Activated effector memory CD4-positive, alpha-beta T cell treated with Interleukin-2 at 50 U/mL for 16 hours (primary cell): Measurements from ENCODE around the gene CTSH.

Source experiments
- DNase-seq: peaks from one replicate; pipeline ENCODE4 v3.0.0-alpha.2; 2020

The CTSH gene

GRCh38 chr15:78977591-78978347, 32.9 kb upstream of the CTSH start:
- DNase-seq, result no peak

DNA sequence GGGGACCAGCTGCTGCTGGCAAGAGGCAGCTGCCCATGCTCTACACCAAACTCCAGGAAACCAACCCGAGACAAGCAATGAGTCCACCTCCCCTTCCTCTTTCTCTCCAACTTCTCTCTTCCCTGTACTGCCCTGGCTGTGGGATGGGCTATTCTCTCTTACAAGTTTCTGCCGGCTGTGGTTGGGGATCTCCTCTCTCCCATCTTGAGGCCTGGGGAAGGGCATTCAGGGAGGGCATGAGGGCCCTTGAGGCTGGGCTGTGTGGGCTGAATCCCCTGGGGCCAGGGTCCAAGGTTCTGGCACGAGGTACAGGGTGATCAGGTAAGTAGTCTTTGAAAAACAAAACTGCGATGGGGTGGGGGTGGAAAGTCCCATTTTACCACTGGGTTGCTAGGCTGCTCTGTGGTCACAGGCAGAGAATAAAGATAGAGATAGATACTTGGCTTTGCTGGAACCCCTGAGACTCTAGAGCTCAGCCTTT, 32.3 kb upstream of the CTSH start:
- no peak for DNase-seq

DNA sequence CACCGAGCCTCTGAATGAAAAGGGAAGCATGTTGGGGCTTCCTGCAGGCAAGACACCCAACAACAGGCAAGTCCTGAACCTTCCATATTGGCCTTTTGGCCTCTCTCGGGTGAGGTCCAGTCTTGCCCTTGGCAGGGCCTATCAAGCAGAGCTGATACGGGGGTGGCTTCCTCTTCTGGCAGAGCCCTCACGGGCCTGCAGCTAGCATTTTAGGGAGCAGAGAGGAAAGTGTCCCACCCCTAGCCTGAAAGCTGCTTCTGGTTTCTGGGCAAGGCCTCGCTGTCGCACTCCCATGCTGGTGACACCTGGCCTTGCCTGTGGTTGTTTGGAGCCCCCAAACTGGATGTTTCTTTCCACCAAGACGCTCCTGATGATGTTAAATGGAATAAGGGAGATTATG, 31.8 kb upstream of the CTSH start:
- no peak for DNase-seq

- DNase-seq, result no peak
Measured at GRCh38 chr15:78974272-78974918, 29.5 kb upstream of the CTSH start.

- no peak for DNase-seq
Measured at GRCh38 chr15:78969687-78970349, 25.0 kb upstream of the CTSH start.

- DNase-seq, result no peak
Measured at GRCh38 chr15:78968539-78969271, 23.9 kb upstream of the CTSH start.

- no peak for DNase-seq
Measured at GRCh38 chr15:78968114-78968513, 23.3 kb upstream of the CTSH start.

DNA sequence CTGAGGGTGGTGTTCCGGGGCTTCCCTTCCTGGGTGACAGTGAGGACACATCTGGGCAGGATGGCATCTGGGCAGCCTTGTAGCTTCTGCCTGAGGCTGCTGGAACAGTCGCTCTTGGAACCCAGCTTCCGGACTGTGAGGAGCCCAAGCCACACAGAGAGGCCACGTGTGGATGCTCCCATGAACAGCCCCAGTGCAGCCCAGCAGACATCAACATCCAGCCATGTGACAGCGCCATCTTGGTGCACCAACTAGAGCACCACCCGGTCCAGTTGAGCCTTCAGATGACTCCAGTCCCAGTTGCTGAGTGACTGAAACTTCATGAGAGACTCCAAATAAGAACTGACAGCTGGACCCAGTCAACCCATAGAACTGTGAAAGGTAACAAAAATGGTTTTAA, 15.5 kb upstream of the CTSH start:
- no peak for DNase-seq

DNA sequence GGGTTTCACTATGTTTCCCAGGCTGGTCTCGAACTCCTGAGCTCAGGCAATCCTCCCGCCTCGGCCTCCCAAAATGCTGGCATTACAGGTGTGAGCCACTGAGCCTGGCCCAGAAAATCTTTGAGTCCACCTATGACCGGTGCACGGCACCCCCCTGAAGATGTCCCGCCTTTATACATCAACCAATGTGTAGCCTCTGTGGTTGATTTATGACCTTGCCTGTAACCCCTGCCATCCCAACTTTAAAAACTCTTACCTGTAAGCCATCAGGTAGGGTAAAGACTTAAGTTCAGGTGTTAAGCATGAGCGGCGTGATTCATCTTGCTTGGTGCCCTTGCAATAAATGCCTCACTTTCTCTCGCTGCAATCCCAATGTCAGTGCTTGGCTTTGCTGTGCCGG, 14.5 kb upstream of the CTSH start:
- no peak for DNase-seq

DNA sequence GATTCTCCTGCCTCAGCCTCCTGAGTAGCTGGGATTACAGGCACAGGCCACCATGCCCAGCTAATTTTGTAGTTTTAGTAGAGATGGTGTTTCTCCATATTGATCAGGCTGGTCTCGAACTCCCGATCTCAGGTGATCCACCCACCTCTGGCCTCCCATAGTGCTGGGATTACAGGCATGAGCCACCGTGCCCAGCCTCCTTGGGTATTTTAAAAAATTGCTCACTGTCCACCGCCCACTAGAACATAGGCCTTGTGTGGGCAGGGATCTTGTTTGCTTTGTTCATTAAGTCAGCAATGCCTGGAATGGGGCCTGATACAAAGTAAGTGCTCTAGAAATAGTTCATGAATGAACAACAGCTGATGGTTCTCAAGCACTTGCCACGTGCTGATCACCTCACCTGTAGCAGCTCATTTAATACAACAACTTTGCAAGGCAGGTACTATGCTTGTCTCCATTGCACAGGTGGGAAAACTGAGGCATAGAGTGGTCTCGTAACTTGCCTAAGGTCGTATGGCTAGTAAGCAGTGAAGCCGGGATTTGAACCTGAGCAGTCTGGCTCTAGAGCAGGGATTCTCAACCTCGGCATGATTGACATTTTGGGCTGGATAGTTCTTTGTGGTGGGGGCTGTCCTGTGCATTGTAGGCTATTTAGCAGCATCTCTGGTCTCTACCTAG, 12.7 kb upstream of the CTSH start:
- no peak for DNase-seq

DNA sequence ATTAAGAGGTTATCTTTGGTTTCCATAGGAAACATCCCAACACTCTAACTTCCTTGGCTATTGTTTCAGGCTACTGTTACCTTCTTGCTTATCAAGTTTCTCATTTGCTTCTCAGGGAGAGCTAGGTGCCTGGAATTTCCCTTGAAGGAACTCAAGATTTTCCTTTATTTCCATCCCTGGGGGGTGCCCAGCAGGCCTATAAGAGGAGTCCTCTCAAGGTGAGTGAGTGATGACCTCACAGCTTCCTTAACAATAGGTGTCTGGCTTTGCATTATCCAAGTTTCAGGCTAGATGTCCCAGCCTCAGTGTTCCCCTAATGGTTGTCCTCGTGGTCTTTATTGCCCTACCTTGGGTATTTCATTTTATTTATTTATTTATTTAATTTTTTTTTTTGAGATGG, 12.1 kb upstream of the CTSH start:
- DNase-seq, result no peak

GRCh38 chr15:78955355-78955754, 10.5 kb upstream of the CTSH start:
- DNase-seq, result no peak

GRCh38 chr15:78951841-78952238, 7.0 kb upstream of the CTSH start:
- no peak for DNase-seq

- DNase-seq, result no peak
Measured at GRCh38 chr15:78950902-78951840, 6.3 kb upstream of the CTSH start.

GRCh38 chr15:78950343-78950742, 5.5 kb upstream of the CTSH start:
- DNase-seq, result no peak

GRCh38 chr15:78949461-78949860, 4.6 kb upstream of the CTSH start:
- DNase-seq, result no peak

DNA sequence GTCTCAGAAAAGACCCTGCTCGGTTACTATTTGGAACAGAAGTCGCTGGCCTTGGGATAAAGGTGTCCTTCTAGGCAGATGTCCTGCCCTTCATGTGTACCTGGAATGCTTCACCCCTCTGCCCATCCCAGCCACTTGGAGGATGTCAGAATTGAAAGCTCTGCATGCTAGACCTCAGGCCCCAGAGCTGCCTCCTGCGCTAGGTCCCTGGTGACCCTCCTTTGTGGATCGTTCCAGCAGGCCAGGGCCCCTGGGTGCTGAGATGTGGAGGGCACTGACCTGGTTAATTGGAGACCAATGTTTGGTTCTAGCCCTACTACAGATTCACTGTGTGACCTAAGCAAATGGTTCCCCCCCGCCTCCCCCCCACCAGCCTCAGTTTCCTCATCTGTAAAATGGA, 2.7 kb upstream of the CTSH start:
- no peak for DNase-seq

DNA sequence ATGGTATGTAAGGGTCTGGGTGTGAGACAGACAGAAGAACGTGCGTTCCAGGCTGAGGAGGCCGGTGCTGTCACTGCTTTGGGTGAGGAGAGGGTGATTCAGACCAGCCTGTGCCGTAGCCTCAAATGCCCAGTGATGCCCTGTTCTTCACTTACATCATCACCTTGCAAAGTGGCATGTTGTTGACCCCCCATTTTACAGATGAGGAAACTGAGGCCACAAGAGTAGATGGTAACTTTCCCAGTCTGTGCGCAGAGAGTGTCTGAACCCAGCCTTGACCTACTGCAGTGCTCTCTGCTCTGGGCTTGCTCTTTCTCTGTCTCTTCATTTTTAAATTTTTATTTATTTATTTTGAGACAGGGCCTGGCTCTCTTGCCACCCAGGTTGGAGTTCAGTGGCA, 1.6 kb upstream of the CTSH start:
- DNase-seq, result no peak

DNA sequence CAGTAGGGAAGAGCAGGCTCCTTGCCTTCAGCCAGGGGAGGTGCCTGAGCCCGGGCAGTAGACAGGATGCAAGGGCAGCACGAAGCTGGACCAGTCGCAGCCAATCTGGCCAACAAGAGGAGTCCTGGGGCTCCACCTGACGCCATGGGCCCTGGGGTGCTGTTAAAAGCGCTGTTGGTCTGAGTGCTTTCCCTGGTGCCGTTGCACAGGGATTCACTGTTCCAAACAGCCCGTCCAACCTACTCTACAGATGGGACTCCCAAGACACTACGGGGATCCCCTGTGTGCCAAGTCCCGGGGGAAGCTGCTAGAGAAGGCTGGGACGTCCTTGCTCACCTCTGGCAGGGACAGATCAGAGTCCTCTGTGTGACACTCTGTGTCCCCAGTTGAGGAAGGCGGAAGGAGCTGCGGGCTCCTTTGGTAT, 632 bp downstream of the CTSH start:
- no peak for DNase-seq

DNA sequence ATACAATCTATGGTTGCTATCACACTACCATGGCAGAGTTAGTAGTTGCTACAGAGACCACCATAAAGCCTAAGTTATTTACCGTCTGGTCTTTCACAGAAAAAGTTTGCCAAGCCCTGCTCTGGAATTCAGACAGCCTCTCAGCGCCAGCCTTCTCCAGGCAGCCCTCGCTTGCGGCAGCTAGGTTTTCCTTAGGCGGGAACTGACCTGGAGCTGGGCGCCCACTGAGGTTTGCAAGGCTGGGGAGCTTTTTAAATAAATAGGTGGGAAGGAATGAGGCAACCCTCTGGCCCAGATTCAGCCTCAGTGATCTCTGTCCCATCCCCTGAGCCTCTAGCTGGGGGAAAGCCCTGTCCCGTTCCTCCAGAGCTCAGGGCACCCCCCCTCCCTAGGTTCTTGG, 1.2 kb downstream of the CTSH start:
- no peak for DNase-seq

DNA sequence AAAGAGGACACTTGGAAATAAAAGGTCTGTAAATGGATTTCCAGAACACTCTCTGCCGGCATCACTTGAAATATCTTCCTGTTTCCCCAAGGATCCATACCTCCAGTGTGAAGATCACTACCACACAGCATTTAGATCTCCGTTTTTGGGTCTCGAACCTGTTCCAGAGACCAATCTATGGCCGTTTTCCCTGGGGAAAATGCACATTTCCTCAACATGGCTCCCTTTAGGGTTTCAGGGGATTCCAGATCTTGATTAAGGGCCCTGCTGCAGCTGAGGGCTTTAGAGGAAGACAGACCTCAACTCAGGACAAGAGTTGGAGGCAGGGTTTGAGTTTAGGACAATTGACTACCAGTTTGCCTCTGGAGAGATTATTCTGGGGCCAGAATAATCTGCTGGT, 2.1 kb downstream of the CTSH start:
- DNase-seq, result no peak
